Heart left ventricle (tissue), 11 donors: ENCODE measurements around the gene POMC. TPM values are rescaled to one million over a fixed set of nuclear protein-coding genes. Genes with fewer than 3 reads are reported as not detected.

Source experiments
- polyA plus RNA-seq, 2 donors: library from polyadenylated mRNA; stranded (reverse); fragments of 200-250 nt; gene quantifications; one replicate each; pipeline ENCODE4 v1.2.3, GENCODE V29; 2013
- total RNA-seq, 9 donors: library from RNA; depleted of rRNA in 2 of 9; stranded (reverse); fragments of >200 nt in 2 of 9; fragmentation: NEBNext Ultra II Directional in 3 of 9; extraction: Animal tissue kit (Norgen Biotek cat#: 25700) in 3 of 9; gene quantifications; one replicate each; pipeline versions ENCODE4 v1.1.0 to v1.2.4, GENCODE V29; 2016 to 2023
- donor health status: ischemic (EF 13 %, LVEDD 7.1; RV severe dilation, severe dysfunction).
- donor health status: healthy with polysubstance abuse.
- donor health status: DM: no; HTN: yes; CAD: no.
- donor health status: DM: no; HTN: no; CAD: no.
- donor health status: ischemic (EF 25% LVEDD 5.7; RV mildly dilated, moderate dysfunction).
- donor health status: healthy.
- donor health status: DM: yes; HTN: yes; CAD: no.
- donor health status: PGD.
- donor health status: nonischemic (EF 23%, LVEDD 6.1; RV moderate dilation, normal function).

Gene POMC
- total and polyA plus RNA-seq, 11 donors: 0.77 to 8.0 (median 3.0) TPM

Other genes starting within 250 kb of the POMC start
- gene ADCY3, start 248.3 kb downstream of the POMC start, total RNA-seq: 10 to 100 TPM in 7 of 9 donors, 1 to 10 TPM in 2; 9.3 to 36.0 (median 17.5) TPM
- 10 to 100 TPM; 10.9 to 14.4 TPM for gene ADCY3, start 248.3 kb downstream of the POMC start, polyA plus RNA-seq
- 10 to 100 TPM in 2 of 9 donors, 1 to 10 TPM in 7; 5.1 to 13.6 (median 9.1) TPM for gene DNAJC27, start 196.6 kb downstream of the POMC start, total RNA-seq
- gene DNAJC27, start 196.6 kb downstream of the POMC start, polyA plus RNA-seq: 1 to 10 TPM; 4.3 to 5.0 TPM
- gene EFR3B, start 126.5 kb downstream of the POMC start, total RNA-seq: 10 to 100 TPM in 1 of 9 donors, 1 to 10 TPM in 8; 4.3 to 13.8 (median 6.3) TPM
- 1 to 10 TPM; 1.7 to 1.8 TPM for gene EFR3B, start 126.5 kb downstream of the POMC start, polyA plus RNA-seq
- gene DNMT3A, start 173.3 kb upstream of the POMC start, total RNA-seq: 10 to 100 TPM in 8 of 9 donors, 1 to 10 TPM in 1; 3.5 to 26.0 (median 18.6) TPM
- gene DNMT3A, start 173.3 kb upstream of the POMC start, polyA plus RNA-seq: 1 to 10 TPM; 9.1 to 9.2 TPM